HUDEP-2 (cell line): ENCODE measurements around the gene DAB1.

ENCODE experiments used
- DNase-seq, 76 experiments: peaks; one replicate each; lab custom pipeline; 2025; ENCODE audit not compliant: unreplicated experiment in 76 of 76; lab: John Stamatoyannopoulos, UW

Gene DAB1

DNA sequence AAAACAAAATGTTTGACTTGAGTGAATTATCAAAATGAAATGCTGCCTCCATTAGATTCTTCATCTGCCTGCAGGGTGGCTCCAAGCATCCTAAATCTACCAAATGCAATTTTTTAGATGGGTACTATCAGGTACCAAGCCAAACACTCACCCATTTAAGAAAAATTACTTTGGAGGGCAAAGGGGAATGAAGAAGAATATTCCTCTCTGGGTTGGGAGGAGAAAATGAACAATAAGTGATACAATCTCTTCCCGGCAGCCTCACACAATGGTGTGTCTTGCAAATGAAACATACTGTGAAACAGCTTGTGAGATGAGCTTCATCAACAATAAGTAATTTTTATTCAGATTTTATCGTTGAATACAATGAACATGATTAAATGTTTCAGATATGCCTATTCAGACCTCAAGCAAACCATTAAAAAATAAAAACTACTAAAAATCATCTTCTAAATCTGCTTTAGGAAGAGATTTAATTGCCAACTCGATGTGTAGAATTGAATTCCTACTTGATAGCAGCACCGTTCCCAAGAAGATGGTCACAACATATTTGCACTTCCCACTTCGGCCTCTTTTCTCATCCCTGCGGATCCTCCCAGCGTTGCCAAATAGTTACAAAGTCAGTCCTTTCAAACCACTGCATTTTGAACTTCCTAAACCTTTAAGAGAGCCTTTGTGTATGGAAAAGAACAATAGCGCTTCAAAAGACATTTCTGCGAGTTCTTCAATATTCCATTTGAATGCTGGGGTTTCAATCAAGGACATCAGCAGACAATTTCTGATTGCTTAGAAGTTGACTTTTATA is 2.7 kb downstream of the DAB1 start:
- no peak for DNase-seq

GRCh38 chr1:57418971-57419370 is 4.9 kb downstream of the DAB1 start:
- no peak for DNase-seq

- no peak for DNase-seq
Measured at GRCh38 chr1:57411262-57411661, 12.6 kb downstream of the DAB1 start.

GRCh38 chr1:57410508-57410907 is 13.4 kb downstream of the DAB1 start:
- DNase-seq = no peak

- no peak for DNase-seq
Measured at GRCh38 chr1:57407928-57408327, 15.9 kb downstream of the DAB1 start.

- no peak for DNase-seq
Measured at GRCh38 chr1:57406428-57406970, 17.4 kb downstream of the DAB1 start.

DNA sequence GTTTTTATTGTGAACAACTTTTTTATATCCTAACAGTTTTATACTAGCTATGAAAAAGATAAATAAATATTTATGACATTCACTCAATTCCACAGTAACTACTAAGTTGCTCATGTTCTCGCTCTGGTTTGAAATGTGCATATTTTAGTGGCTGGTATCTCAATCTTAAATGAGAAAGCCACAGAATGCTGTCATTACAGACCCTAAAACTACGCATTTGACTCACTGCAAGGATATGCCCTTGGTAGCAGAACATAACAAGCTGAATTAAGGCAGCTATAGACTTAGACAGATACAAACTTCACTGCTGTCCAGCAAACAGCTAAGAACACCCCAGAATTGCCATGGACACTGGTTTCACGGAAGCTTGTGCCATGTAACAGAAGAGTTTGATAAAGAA is 19.0 kb downstream of the DAB1 start:
- no peak for DNase-seq

DNA sequence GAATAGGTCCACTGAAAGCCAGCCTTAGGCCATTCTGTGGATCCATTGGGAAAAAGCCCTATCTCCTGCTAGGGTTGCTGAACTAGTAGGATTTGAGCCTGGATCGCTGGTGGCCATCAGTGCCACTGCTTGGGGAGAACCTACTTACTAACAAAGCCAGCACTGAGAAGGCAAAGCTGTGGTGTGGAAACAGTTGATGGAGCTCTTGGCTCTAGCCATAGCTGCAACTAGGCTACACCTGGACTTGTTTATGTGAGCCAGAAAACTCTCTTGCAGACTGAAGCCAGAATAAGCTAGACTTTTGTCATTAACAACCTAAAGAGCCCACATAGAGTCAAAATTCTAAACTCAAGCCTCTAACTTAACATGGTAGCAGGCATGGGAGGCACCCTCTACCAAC is 20.7 kb downstream of the DAB1 start:
- no peak for DNase-seq

GRCh38 chr1:57401671-57402070 is 22.2 kb downstream of the DAB1 start:
- no peak for DNase-seq

- no peak for DNase-seq
Measured at GRCh38 chr1:57400048-57400447, 23.8 kb downstream of the DAB1 start.

- no peak for DNase-seq
Measured at GRCh38 chr1:57393058-57393584, 30.7 kb downstream of the DAB1 start.

DNA sequence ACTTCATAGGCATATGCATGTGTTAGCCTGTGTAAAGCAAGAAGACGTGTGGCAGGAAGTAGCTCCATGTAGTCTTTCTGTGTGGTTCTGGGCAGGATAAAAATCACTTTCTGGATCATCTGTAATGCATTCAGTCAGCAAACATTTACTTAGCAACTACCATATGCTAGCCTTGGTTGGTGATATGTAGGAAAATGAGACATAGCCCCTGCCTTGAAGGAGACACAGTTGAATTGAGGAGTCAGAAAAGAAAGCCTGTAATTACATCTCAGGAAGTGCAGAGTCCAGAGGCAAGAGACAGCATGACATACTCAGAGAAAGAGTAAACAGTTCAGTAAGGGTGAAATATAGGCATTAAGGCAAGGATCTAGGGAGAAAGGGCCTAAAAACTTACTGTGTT is 38.5 kb downstream of the DAB1 start:
- DNase-seq = no peak

DNA sequence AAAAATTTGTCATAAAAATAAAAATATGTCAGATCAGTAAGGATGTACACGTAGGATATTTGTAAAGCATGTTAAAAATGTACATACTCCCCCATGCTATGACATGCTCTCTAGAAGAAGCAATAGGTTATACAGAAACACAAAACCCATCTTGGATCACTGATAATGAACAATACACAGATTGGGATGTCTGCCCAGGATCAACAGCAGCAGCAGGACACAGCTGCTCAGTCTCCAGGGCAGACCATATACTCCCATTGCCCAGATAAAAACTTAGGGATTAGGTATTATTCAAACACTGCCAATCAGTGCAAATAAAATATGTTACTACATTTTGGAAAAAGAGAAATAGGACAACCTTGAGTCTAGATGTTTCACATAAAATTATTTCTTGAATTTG is 39.0 kb downstream of the DAB1 start:
- no peak for DNase-seq

GRCh38 chr1:57384284-57384683 is 39.6 kb downstream of the DAB1 start:
- DNase-seq = no peak

DNA sequence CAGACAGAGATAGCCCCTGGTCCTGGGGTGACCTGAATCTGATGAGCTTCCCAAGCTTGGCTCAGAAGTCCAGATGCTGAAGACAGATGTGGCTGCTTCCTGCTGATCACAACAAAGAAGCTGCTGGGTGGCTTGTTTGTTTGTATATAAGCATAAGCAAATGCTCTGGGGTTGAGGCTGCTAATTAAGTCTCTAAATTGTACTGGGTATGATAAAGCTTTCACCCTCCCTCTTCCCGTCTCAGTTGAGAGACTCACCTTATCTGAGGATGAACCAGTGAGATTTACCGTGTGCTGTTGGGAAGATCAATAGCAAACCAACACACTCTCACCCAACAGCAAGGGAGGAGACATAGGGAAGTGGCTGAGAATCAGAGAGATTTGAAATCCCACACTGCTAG is 42.0 kb downstream of the DAB1 start:
- DNase-seq = no peak

- no peak for DNase-seq
Measured at GRCh38 chr1:57381426-57381825, 42.4 kb downstream of the DAB1 start.

- DNase-seq = no peak
Measured at GRCh38 chr1:57380923-57381322, 42.9 kb downstream of the DAB1 start.

GRCh38 chr1:57378534-57378933 is 45.3 kb downstream of the DAB1 start:
- no peak for DNase-seq

DNA sequence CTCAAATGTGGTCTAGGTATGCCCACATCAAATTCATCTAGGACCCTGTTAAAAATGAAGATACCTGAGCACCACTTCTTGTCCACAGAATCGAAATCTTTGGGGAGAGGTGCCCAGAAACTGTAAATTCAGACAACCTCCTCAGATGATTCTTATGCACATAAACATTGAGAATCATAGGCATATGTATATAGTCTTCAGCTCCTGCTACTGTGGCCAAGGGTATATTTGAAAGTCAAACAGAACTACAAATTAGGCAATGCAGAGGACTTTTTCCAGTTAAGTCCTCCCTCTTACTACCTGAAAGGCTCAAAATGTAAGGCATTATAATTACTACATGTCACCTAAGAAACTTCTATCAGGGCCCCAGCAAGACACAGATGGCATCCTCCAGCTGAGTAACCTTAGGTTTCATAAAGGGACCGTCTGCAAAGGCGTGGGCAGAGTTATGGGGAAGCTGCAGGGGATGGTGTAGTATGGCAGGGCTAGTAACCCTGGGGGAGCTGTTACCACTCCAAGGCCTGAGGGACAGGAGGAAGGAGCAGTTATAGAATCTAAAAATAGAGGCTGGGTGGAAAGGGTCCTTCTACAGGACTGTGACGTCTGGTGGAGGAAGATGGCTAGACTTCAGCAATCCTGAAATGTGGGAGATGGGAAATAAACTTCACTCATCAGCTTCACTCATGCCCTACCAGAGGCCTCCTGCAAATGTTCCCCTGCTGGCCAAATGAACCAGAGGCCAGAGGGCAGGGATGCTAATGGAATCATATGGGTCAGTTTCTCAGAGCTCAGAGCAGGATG is 46.3 kb downstream of the DAB1 start:
- DNase-seq = no peak

DNA sequence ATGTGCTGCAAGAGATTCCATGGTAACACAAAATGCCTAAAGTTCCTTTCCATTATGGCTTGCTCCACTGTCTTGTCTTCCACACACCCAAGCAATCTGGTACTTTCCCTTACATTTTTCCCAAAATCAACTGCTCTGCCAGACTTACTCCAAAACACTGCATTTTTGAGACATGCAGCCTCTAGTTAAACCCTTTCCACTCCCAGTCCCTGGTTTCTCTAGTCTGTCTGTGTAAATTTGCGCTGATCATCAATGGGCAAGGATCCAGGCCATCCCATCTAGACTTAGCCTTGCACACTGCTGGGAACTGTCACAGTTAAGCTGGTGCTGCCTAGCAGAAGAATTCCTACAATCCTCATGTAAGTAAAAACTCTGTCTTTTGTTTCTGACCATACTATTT is 47.8 kb downstream of the DAB1 start:
- DNase-seq = no peak

GRCh38 chr1:57369889-57370288 is 54.0 kb downstream of the DAB1 start:
- DNase-seq = no peak

- peak in 1 of 76 experiments; percentile 1 for DNase-seq
Measured at GRCh38 chr1:57367945-57368344, 55.9 kb downstream of the DAB1 start.
